Endothelial cell of umbilical vein (primary cell): ENCODE measurements around the gene GPS1. TPM values are rescaled to one million over a fixed set of nuclear protein-coding genes. Genes with fewer than 3 reads are reported as not detected.

Experiments used
- BruUV-seq: library from RNA; stranded (reverse); fragments of 400-500 nt; replicated peaks from 2 replicates; lab custom pipeline; 2021; lab: Mats Ljungman, UMichigan
- CTCF ChIA-PET: fragments of 300-600, 350-600 bp; sonication (Branson Sonifier 250); formaldehyde crosslinking; loops from one replicate; lab custom pipeline; 2021; ENCODE audit warnings: antibody characterized with exemption, inconsistent platforms; lab: Charles Lee
- POLR2A ChIA-PET: fragments of 300-600, 350-600 bp; sonication (Branson Sonifier 250); formaldehyde crosslinking; loops from one replicate; lab custom pipeline; 2021; ENCODE audit warnings: antibody characterized with exemption, inconsistent platforms; lab: Charles Lee
- DNase-seq: peaks from one replicate; pipeline ENCODE4 v3.0.0-alpha.2; 2011; ENCODE audit warnings: low read depth, low spot score
- FAIRE-seq: peaks from 2 replicates; lab custom pipeline; 2011; peaks lifted over from hg19 to GRCh38; lab: Jason Lieb, UNC
- H2AFZ ChIP-seq: 2 replicates; pipeline ENCODE4 v1.6.0; 2012; ENCODE audit warnings: low read depth, low read length, control low read depth, inconsistent platforms
- H3K27ac ChIP-seq: 2 replicates; pipeline ENCODE4 v1.5.1; 2011; ENCODE audit warnings: low read depth, mild to moderate bottlenecking, control low read depth, low read length, moderate library complexity; ENCODE audit not compliant: insufficient read depth
- H3K27me3 ChIP-seq, 2 experiments: 2 replicates each; pipeline versions ENCODE4 v1.6.0 to v1.6.1; 2011; ENCODE audit warnings: low read length in 2 of 2, mixed read lengths in 1 of 2; ENCODE audit not compliant: control insufficient read depth in 2 of 2, insufficient read depth in 2 of 2
- H3K36me3 ChIP-seq, 2 experiments: 2 replicates in 1 of 2; 3 replicates in 1 of 2; pipeline ENCODE4 v1.5.1; 2011; ENCODE audit warnings: low read length in 2 of 2, mild to moderate bottlenecking in 1 of 2, moderate library complexity in 1 of 2; ENCODE audit not compliant: control insufficient read depth in 2 of 2, insufficient read depth in 2 of 2; ENCODE audit errors: extremely low read depth in 1 of 2
- H3K4me1 ChIP-seq: 3 replicates; pipeline ENCODE4 v1.5.1; 2011; ENCODE audit warnings: mild to moderate bottlenecking, low read length; ENCODE audit not compliant: control insufficient read depth, insufficient read depth; ENCODE audit errors: extremely low read depth
- H3K4me2 ChIP-seq: 2 replicates; pipeline ENCODE4 v1.6.1; 2011; ENCODE audit warnings: low read length, control low read depth, mixed read lengths; ENCODE audit not compliant: insufficient read depth
- H3K4me3 ChIP-seq, 3 experiments: fragments of 200-600 bp in 1 of 3; sonication (generic), shearing (Covaris generic) in 1 of 3; replicated peaks in 1 of 3; 2 replicates each; pipeline ENCODE4 v1.5.1; 2011 to 2016; ENCODE audit warnings: control low read depth in 3 of 3, low read length in 3 of 3, mild to moderate bottlenecking in 2 of 3, inconsistent platforms in 1 of 3, low read depth in 1 of 3, moderate library complexity in 1 of 3; ENCODE audit not compliant: insufficient read depth in 1 of 3
- H3K79me2 ChIP-seq: 2 replicates; pipeline ENCODE4 v1.6.0; 2012; ENCODE audit warnings: low read length, inconsistent platforms; ENCODE audit not compliant: control insufficient read depth, insufficient read depth
- H3K9ac ChIP-seq: replicated peaks from 2 replicates; pipeline ENCODE3; 2011; ENCODE audit warnings: low read length, control low read depth; ENCODE audit not compliant: insufficient read depth; ENCODE audit errors: extremely low read depth
- H3K9me1 ChIP-seq: replicated peaks from 3 replicates; pipeline ENCODE4 v1.6.0; 2011; ENCODE audit warnings: mild to moderate bottlenecking, low read length; ENCODE audit not compliant: control insufficient read depth, insufficient read depth; ENCODE audit errors: extremely low read depth
- H3K9me3 ChIP-seq: replicated peaks from 2 replicates; pipeline ENCODE4 v1.5.1; 2012; ENCODE audit warnings: low read length, inconsistent platforms; ENCODE audit not compliant: control insufficient read depth, insufficient read depth
- H4K20me1 ChIP-seq: replicated peaks from 2 replicates; pipeline ENCODE3; 2011; ENCODE audit warnings: mild to moderate bottlenecking, low read length; ENCODE audit not compliant: control insufficient read depth, insufficient read depth; ENCODE audit errors: extremely low read depth
- CTCF ChIP-seq, 2 donors: IDR thresholded peaks; 1 replicate in 1 of 2; 2 replicates in 1 of 2; pipeline ENCODE4 v1.5.1; 2011; ENCODE audit warnings: low read length in 2 of 2, mild to moderate bottlenecking in 2 of 2, moderate library complexity in 2 of 2, control low read depth in 1 of 2, inconsistent platforms in 1 of 2, low read depth in 1 of 2; ENCODE audit not compliant: insufficient read depth in 1 of 2; ENCODE audit errors: extremely low read depth in 1 of 2
- GATA2 ChIP-seq: IDR thresholded peaks from 2 replicates; pipeline ENCODE4 v1.7.0; 2011; ENCODE audit warnings: low read depth, mild to moderate bottlenecking, moderate library complexity, mixed read lengths, low read length; ENCODE audit not compliant: insufficient read length, insufficient read depth
- MYC ChIP-seq: IDR thresholded peaks from one replicate; pipeline ENCODE4 v1.6.1; 2011; ENCODE audit warnings: mild to moderate bottlenecking, low read depth, low read length
- POLR2AphosphoS5 ChIP-seq: IDR thresholded peaks from 2 replicates; pipeline ENCODE4 v1.6.1; 2012; ENCODE audit warnings: low read depth, mild to moderate bottlenecking, control low read depth, low read length, moderate library complexity; ENCODE audit not compliant: insufficient read depth
- dilution Hi-C: fragments of 300-500 bp; cut with MboI; formaldehyde crosslinking; loops from one replicate; pipeline ENCODE4 v1.15.0; 2019; ENCODE audit warnings: low sequenced_read_pairs; ENCODE audit not compliant: extremely low pct_ligation_motif_present
- intact Hi-C: fragments of 100-400 bp; cut with micrococcal nuclease; formaldehyde crosslinking; loops from one replicate; pipeline ENCODE4 v1.10.0; 2022
- polyA plus RNA-seq, 4 experiments: library from polyadenylated mRNA; depleted of rRNA in 3 of 4; stranded (reverse) in 3 of 4; unstranded in 1 of 4; fragments of >200 nt; gene quantifications; 2 replicates each; pipeline versions ENCODE4 v1.2.1 to v1.2.3, GENCODE V29; 2011 to 2012; ENCODE audit warnings: missing spikeins in 1 of 4
- total RNA-seq: library from RNA; stranded (reverse); gene quantifications from 2 replicates; pipeline ENCODE4 v1.2.3, GENCODE V29; 2021

Gene GPS1
- total and polyA plus RNA-seq, 2 donors (not counting 3 experiments of a cell fraction or from before 2014, with no cell fraction given), result 116 to 178 TPM

DNA sequence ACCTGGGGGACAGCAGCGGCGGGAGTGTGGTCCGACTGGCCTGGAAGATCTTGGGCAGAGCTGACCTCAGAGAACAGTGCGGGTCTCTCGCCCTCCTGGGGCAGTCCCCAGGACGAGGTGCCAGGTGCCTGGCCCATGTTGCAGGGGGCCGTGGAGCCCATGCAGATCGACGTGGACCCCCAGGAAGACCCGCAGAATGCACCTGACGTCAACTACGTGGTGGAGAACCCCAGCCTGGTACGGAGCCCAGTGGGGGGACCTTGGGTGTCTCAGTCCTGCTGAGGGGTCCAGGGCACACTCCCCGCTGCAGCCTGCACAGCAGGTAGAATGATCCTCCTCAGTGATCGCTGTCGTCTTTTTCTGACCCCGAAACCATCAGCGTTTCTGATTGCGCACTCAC, 1.4 kb downstream of the GPS1 start:
- BruUV-seq, result no TSS peak
- intact Hi-C loops, result loop anchor here (2.0 kb wide), 1 partner anchor 16 kb away; the partner anchor contains the start of gene DCXR
- FAIRE-seq (no peak), DNase-seq (no peak)
- CTCF ChIA-PET, result interaction anchor here (1.1 kb wide), 1 partner anchor 16 kb away, joined by 3 read pairs; the partner anchor contains the start of gene DCXR
- Histone ChIP-seq H3K4me2 (no peak overlapping the region), H3K9ac (no peak overlapping the region), H3K4me1 (peaks cover 11% of the 10 kb centered on the region), H3K36me3 (peaks cover 12 to 37% of the 10 kb centered on the region in 2 experiments), H3K27me3 (no peaks in the 10 kb centered on the region), H3K79me2 (peaks cover 11% of the 10 kb centered on the region), H2AFZ (no peak overlapping the region), H3K27ac (no peak overlapping the region), H3K9me3 (no peaks in the 10 kb centered on the region), H4K20me1 (no peaks in the 10 kb centered on the region), H3K9me1 (no peaks in the 10 kb centered on the region), H3K4me3 (no peak overlapping the region)
- TF ChIP-seq CTCF (IDR thresholded peaks at IDR 0.05; ENCODE audit: extremely low read depth in 1 of 2, insufficient read depth in 1 of 2, low read depth in 1 of 2, low read length in 2 of 2) (no peak), GATA2 (no peak), POLR2AphosphoS5 (no peak), MYC (no peak)
- dilution Hi-C loops, result no loop called here
- POLR2A ChIA-PET, result no interaction called here
